ENCODE data around the gene B4GALT1. TPM values are rescaled to one million over a fixed set of nuclear protein-coding genes. Genes with fewer than 3 reads are reported as not detected.
"Not testable (repeated sequence)": the region's sequence is repeated elsewhere in the genome, so short reads cannot be mapped to it uniquely, and the experiment has no call there.

The B4GALT1 gene
- polyA plus RNA-seq, 1 donor from 2014 or later, result 55.1 TPM

DNA sequence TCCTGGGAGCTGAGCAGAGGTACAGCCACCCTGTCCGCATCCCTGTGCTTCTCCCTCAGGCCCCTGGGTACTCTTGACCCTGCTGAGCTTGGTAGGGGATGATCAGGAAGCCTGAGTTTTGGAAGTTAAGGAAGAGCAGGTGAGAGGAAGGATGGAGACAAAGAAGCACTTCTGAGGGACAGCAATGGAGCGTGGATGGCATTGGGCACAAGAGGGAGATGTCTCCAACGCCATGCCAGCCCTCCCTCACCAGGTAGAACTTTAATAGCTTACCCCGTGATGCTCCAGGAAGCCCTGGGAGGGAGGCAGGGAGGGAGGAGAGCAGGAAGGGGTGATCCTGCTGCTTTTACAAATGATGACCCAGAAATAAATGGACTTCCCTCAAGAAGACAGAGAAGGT lies 60.8 kb downstream of the B4GALT1 start:
- Mint-ChIP-seq H3K4me3 (peak overlapping the region in 1 of 4 donors; percentile 35), H3K4me1 (peaks cover 17 to 25% (median 17%) of the 10 kb centered on the region in 3 donors), H3K27ac (peak overlapping the region in 2 of 3 donors; percentile 71 to 72), H3K27me3 (no peaks in the 10 kb centered on the region), H3K36me3 (no peaks in the 10 kb centered on the region), H3K9me3 (no peaks in the 10 kb centered on the region)

GRCh38 chr9:33105959-33106358 lies 61.2 kb downstream of the B4GALT1 start:
- no peaks in the 10 kb centered on the region for H3K36me3 Mint-ChIP-seq
- no peak overlapping the region for H3K4me3 Mint-ChIP-seq
- peak overlapping the region in 1 of 3 donors; percentile 71 for H3K27ac Mint-ChIP-seq
- peaks cover 13 to 25% (median 13%) of the 10 kb centered on the region in 3 donors for H3K4me1 Mint-ChIP-seq
- H3K9me3 Mint-ChIP-seq, result no peaks in the 10 kb centered on the region
- H3K27me3 Mint-ChIP-seq, result no peaks in the 10 kb centered on the region

- no peaks in the 10 kb centered on the region for H3K9me3 Mint-ChIP-seq
- peaks cover 8 to 20% (median 9%) of the 10 kb centered on the region in 3 donors for H3K4me1 Mint-ChIP-seq
- no peaks in the 10 kb centered on the region for H3K27me3 Mint-ChIP-seq
- no peaks in the 10 kb centered on the region for H3K36me3 Mint-ChIP-seq
- no peak overlapping the region for H3K4me3 Mint-ChIP-seq
- no peak overlapping the region for H3K27ac Mint-ChIP-seq
These were observed 61.6 kb downstream of the B4GALT1 start for GRCh38 chr9:33105504-33105903.

DNA sequence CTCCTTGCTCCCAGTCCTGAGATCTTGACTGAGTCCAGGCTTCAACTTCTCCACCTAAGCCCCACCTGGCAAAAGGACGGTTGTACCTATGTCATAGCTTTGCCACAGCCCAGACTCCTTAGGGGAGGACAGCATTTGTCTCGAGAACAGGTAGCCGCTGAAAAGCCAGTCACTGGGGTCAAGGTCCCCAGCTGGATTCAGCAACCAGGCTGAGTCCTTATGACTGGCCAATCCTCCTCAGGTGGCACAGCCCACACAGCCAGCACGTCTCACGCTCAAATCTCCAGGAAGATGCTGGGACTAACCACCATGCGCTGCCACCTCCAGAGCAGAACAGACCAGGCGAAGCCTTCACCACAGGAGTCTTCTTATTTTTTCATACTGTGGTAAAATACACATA lies 62.7 kb downstream of the B4GALT1 start:
- Mint-ChIP-seq H3K36me3 (no peaks in the 10 kb centered on the region), H3K9me3 (no peaks in the 10 kb centered on the region), H3K27me3 (no peaks in the 10 kb centered on the region), H3K27ac (peak overlapping the region in 2 of 3 donors; percentile 53 to 95), H3K4me3 (no peak overlapping the region), H3K4me1 (peaks cover 5 to 18% (median 6%) of the 10 kb centered on the region in 3 donors)

GRCh38 chr9:33103501-33104281 lies 63.4 kb downstream of the B4GALT1 start:
- Mint-ChIP-seq H3K9me3 (peaks cover 0 to 1% (median 0%) of the 10 kb centered on the region in 3 donors), H3K36me3 (no peaks in the 10 kb centered on the region), H3K4me3 (no peak overlapping the region), H3K27ac (peak overlapping the region in 1 of 3 donors; percentile 43), H3K4me1 (peaks cover 5 to 17% (median 6%) of the 10 kb centered on the region in 3 donors), H3K27me3 (no peaks in the 10 kb centered on the region)

GRCh38 chr9:33102551-33103210 lies 64.5 kb downstream of the B4GALT1 start:
- Mint-ChIP-seq H3K4me3 (no peak overlapping the region), H3K27me3 (no peaks in the 10 kb centered on the region), H3K27ac (peak overlapping the region in 1 of 3 donors; percentile 65), H3K4me1 (peaks cover 2 to 14% (median 4%) of the 10 kb centered on the region in 3 donors), H3K9me3 (peaks cover 0 to 1% (median 0%) of the 10 kb centered on the region in 3 donors), H3K36me3 (no peaks in the 10 kb centered on the region)

GRCh38 chr9:33101104-33101951 lies 65.8 kb downstream of the B4GALT1 start:
- Mint-ChIP-seq H3K9me3 (peaks cover 0 to 1% (median 0%) of the 10 kb centered on the region in 3 donors), H3K4me1 (peaks cover 0 to 9% (median 0%) of the 10 kb centered on the region in 3 donors), H3K27ac (peak overlapping the region in 2 of 3 donors; percentile 71 to 87), H3K36me3 (no peaks in the 10 kb centered on the region), H3K4me3 (peak overlapping the region in 1 of 4 donors; percentile 55), H3K27me3 (no peaks in the 10 kb centered on the region)

DNA sequence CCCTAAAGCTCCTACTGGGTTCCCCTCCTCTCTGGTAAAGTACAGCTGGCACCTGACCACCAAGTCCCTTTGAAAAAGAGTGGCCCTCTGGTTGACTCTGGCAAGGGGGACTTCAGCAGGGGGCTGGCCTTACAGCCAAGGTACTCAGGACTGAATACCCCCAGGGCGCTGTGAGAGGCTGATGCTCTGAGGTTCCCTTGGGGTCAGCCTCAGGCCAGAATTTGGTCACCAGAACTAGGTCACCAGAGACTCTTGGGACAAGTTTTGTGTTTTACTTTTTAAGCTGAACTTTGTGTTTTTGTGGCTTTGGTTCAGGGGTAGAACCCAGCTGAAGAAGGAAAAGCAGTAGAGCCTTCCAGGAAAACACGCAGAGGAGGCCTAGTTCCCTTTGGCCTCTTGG lies 67.4 kb downstream of the B4GALT1 start:
- Mint-ChIP-seq H3K36me3 (no peaks in the 10 kb centered on the region), H3K4me1 (peaks cover 0 to 5% (median 0%) of the 10 kb centered on the region in 3 donors), H3K4me3 (peak overlapping the region in 1 of 4 donors; percentile 8), H3K9me3 (peaks cover 0 to 1% (median 0%) of the 10 kb centered on the region in 3 donors), H3K27ac (no peak overlapping the region), H3K27me3 (no peaks in the 10 kb centered on the region)

GRCh38 chr9:33097192-33097591 lies 69.9 kb downstream of the B4GALT1 start:
- H3K36me3 Mint-ChIP-seq, result peaks cover 2% of the 10 kb centered on the region
- peaks cover 0 to 5% (median 4%) of the 10 kb centered on the region in 3 donors for H3K4me1 Mint-ChIP-seq
- H3K27me3 Mint-ChIP-seq, result no peaks in the 10 kb centered on the region
- H3K4me3 Mint-ChIP-seq, result no peak overlapping the region
- H3K27ac Mint-ChIP-seq, result no peak overlapping the region
- H3K9me3 Mint-ChIP-seq, result peaks cover 0 to 1% (median 0%) of the 10 kb centered on the region in 3 donors

DNA sequence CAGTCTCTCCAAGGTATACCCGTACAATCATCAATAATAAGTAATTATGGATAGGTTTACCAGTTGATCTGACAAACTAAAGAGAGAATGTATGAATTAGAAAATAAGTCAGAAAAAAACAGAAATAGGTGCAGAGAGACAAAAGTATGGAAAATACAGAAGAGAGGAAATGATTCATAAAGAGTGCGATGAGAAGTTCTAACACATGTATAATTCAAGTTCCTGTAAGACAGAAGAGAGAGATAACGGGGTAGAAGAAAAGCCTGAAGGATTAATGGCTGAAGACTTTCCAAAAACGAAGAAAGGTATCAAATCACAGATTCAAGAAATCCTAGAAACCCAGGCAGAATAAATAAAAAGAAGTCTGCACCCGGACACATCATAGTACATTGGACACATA lies 74.5 kb downstream of the B4GALT1 start:
- Mint-ChIP-seq H3K4me1 (peaks cover 0 to 4% (median 0%) of the 10 kb centered on the region in 3 donors), H3K27ac (no peak overlapping the region), H3K36me3 (peaks cover 2% of the 10 kb centered on the region), H3K27me3 (no peaks in the 10 kb centered on the region), H3K9me3 (no peaks in the 10 kb centered on the region), H3K4me3 (no peak overlapping the region)

- peak overlapping the region in 1 of 3 donors; percentile 59 for H3K27ac Mint-ChIP-seq
- H3K36me3 Mint-ChIP-seq, H3K9me3 Mint-ChIP-seq, H3K4me3 Mint-ChIP-seq, H3K27me3 Mint-ChIP-seq: not testable (repeated sequence)
- peaks cover 13 to 22% (median 15%) of the 10 kb centered on the region in 3 donors for H3K4me1 Mint-ChIP-seq
These were observed 81.5 kb downstream of the B4GALT1 start for GRCh38 chr9:33085672-33086071.

- peak overlapping the region; percentile 48 to 85 (median 57) for H3K27ac Mint-ChIP-seq
- no peaks in the 10 kb centered on the region for H3K9me3 Mint-ChIP-seq
- peaks cover 15 to 23% (median 18%) of the 10 kb centered on the region in 3 donors for H3K4me1 Mint-ChIP-seq
- H3K4me3 Mint-ChIP-seq, result peak overlapping the region; percentile 18 to 85 (median 70)
- no peaks in the 10 kb centered on the region for H3K27me3 Mint-ChIP-seq
- H3K36me3 Mint-ChIP-seq, result no peaks in the 10 kb centered on the region
These were observed 84.4 kb downstream of the B4GALT1 start for GRCh38 chr9:33082538-33083326.

- no peaks in the 10 kb centered on the region for H3K27me3 Mint-ChIP-seq
- no peaks in the 10 kb centered on the region for H3K9me3 Mint-ChIP-seq
- H3K4me1 Mint-ChIP-seq, result peaks cover 17 to 26% (median 18%) of the 10 kb centered on the region in 3 donors
- H3K27ac Mint-ChIP-seq, result peak overlapping the region; percentile 48 to 85 (median 57)
- H3K4me3 Mint-ChIP-seq, result peak overlapping the region; percentile 18 to 85 (median 70)
- H3K36me3 Mint-ChIP-seq, result no peaks in the 10 kb centered on the region
These were observed 85.0 kb downstream of the B4GALT1 start for GRCh38 chr9:33082128-33082527.
